ENCODE data around the gene TSPAN15. TPM values are rescaled to one million over a fixed set of nuclear protein-coding genes. Genes with fewer than 3 reads are reported as not detected.

TSPAN15 gene
- total and polyA plus RNA-seq, 4 donors: 44.3 to 68.4 (median 55.0) TPM

GRCh38 chr10:69500864-69501468 is 49.7 kb downstream of the TSPAN15 start:
- no peak for ATAC-seq (ENCODE audit: insufficient read depth, low FRiP score)
- no peak overlapping the region for H3K9ac ChIP-seq (ENCODE audit: insufficient read depth in 1 of 2, low read length in 2 of 2)
- no peaks in the 10 kb centered on the region for H3K27me3 ChIP-seq (ENCODE audit: control insufficient read depth in 3 of 3, insufficient read depth in 3 of 3, low read length in 2 of 3)
- no peak for TF ChIP-seq CTCF (IDR thresholded peaks at IDR 0.05; ENCODE audit: control extremely low read depth, extremely low read depth)
- H3K9me3 ChIP-seq (ENCODE audit: control insufficient read depth in 4 of 4, insufficient read depth in 3 of 4, low read length in 3 of 4): no peaks in the 10 kb centered on the region
- H3K36me3 ChIP-seq (ENCODE audit: control insufficient read depth in 4 of 4, insufficient read depth in 4 of 4, low read length in 4 of 4): peaks cover 0 to 11% (median 0%) of the 10 kb centered on the region in 4 donors
- no peak for DNase-seq
- peaks cover 0 to 16% (median 0%) of the 10 kb centered on the region in 5 donors for H3K4me1 ChIP-seq (ENCODE audit: control insufficient read depth in 5 of 5, insufficient read depth in 5 of 5, low read length in 5 of 5)
- no peak overlapping the region for H3K4me3 ChIP-seq
- H3K27ac ChIP-seq (ENCODE audit: low read depth in 1 of 2, low read length in 1 of 2): no peak overlapping the region
- 92 to 97% methylated on average over 12 of the region's 12 CpGs for WGBS, 2 donors

DNA sequence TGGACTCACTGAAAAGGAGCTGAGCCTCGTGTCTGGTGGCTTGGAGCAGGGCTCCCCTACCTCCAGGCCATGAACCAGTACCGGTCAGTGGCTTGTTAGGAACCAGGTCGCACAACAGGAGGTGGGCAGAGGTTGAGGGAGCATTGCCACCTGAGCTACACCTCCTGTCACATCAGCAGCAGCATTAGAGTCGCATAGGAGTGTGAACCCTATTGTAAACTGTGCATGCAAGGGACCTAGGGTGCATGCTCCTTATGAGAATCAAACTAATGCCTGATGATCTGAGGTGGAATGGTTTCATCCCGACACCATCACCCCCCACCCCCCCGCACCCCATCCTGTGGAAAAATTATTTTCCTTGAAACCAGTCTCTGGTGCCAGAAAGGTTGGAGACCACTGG is 50.4 kb downstream of the TSPAN15 start:
- H3K36me3 ChIP-seq (ENCODE audit: control insufficient read depth in 4 of 4, insufficient read depth in 4 of 4, low read length in 4 of 4): peaks cover 0 to 12% (median 0%) of the 10 kb centered on the region in 4 donors
- no peak overlapping the region for H3K27ac ChIP-seq (ENCODE audit: low read depth in 1 of 2, low read length in 1 of 2)
- WGBS, 2 donors: 89 to 94% methylated on average over 6 of the region's 6 CpGs
- H3K27me3 ChIP-seq (ENCODE audit: control insufficient read depth in 3 of 3, insufficient read depth in 3 of 3, low read length in 2 of 3): no peaks in the 10 kb centered on the region
- H3K4me3 ChIP-seq: no peak overlapping the region
- DNase-seq (no peak), ATAC-seq (ENCODE audit: insufficient read depth, low FRiP score) (no peak)
- H3K9me3 ChIP-seq (ENCODE audit: control insufficient read depth in 4 of 4, insufficient read depth in 3 of 4, low read length in 3 of 4): no peaks in the 10 kb centered on the region
- no peak for TF ChIP-seq CTCF (IDR thresholded peaks at IDR 0.05; ENCODE audit: control extremely low read depth, extremely low read depth)
- peaks cover 0 to 16% (median 0%) of the 10 kb centered on the region in 5 donors for H3K4me1 ChIP-seq (ENCODE audit: control insufficient read depth in 5 of 5, insufficient read depth in 5 of 5, low read length in 5 of 5)
- no peak overlapping the region for H3K9ac ChIP-seq (ENCODE audit: insufficient read depth in 1 of 2, low read length in 2 of 2)

DNA sequence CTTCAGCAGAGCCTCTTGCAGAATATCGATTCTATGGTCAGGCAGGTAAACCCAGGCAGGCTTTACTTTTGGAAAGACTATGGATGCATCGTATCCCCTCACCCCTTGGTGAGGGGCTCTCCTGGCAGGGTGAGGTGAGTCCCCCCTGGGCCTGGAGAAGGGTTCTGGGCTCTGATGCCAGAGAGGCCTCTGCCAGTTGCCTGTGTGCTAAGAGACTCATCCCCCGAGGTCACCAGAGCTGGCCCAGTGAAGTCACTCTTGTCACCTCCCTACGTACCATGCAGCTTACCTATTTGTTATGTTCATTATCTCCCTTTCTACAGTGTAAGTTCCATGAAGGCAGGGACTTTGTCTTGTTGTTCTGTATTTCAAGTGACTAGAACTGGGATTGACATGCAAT is 51.3 kb downstream of the TSPAN15 start:
- Histone ChIP-seq H3K4me3 (no peak overlapping the region), H3K27ac (ENCODE audit: low read depth in 1 of 2, low read length in 1 of 2) (no peak overlapping the region), H3K36me3 (ENCODE audit: control insufficient read depth in 4 of 4, insufficient read depth in 4 of 4, low read length in 4 of 4) (peaks cover 0 to 10% (median 0%) of the 10 kb centered on the region in 4 donors), H3K9me3 (ENCODE audit: control insufficient read depth in 4 of 4, insufficient read depth in 3 of 4, low read length in 3 of 4) (no peaks in the 10 kb centered on the region), H3K27me3 (ENCODE audit: control insufficient read depth in 3 of 3, insufficient read depth in 3 of 3, low read length in 2 of 3) (no peaks in the 10 kb centered on the region), H3K4me1 (ENCODE audit: control insufficient read depth in 5 of 5, insufficient read depth in 5 of 5, low read length in 5 of 5) (peaks cover 0 to 10% (median 0%) of the 10 kb centered on the region in 5 donors), H3K9ac (ENCODE audit: insufficient read depth in 1 of 2, low read length in 2 of 2) (no peak overlapping the region)
- DNase-seq: no peak
- TF ChIP-seq CTCF (IDR thresholded peaks at IDR 0.05; ENCODE audit: control extremely low read depth, extremely low read depth): no peak
- whole genome bisulfite sequencing, 2 donors: 96 to 97% methylated on average over 4 of the region's 4 CpGs
- ATAC-seq (ENCODE audit: insufficient read depth, low FRiP score): no peak
